DOHH2 (cell line): ENCODE results near the gene ADI1.

Experiments
- H3F3A ChIP-seq: fragments of 200-600 bp; sonication (generic), shearing (Covaris generic); 2 replicates; pipeline ENCODE4 v1.6.0; 2016; ENCODE audit warnings: antibody characterized with exemption, mild to moderate bottlenecking; ENCODE audit not compliant: control insufficient read depth, insufficient read depth
- H3K27ac ChIP-seq: fragments of 200-600 bp; sonication (generic); 2 replicates; pipeline ENCODE4 v1.5.1; 2014; ENCODE audit warnings: low read depth, mild to moderate bottlenecking, low read length, moderate library complexity
- H3K27me3 ChIP-seq: fragments of 200-600 bp; sonication (generic); 2 replicates; pipeline ENCODE4 v1.6.1; 2014; ENCODE audit warnings: mild to moderate bottlenecking, low read length, mixed read lengths; ENCODE audit not compliant: control insufficient read depth
- H3K36me3 ChIP-seq: fragments of 200-600 bp; sonication (generic); 2 replicates; pipeline ENCODE4 v1.6.1; 2014; ENCODE audit warnings: mild to moderate bottlenecking, low read length, moderate library complexity, mixed read lengths; ENCODE audit not compliant: control insufficient read depth
- H3K4me1 ChIP-seq: fragments of 200-600 bp; sonication (generic); 2 replicates; pipeline ENCODE4 v1.6.1; 2014; ENCODE audit warnings: mild to moderate bottlenecking, low read length, mixed read lengths; ENCODE audit not compliant: control insufficient read depth
- H3K4me2 ChIP-seq: fragments of 200-600 bp; sonication (generic); 2 replicates; pipeline ENCODE4 v1.6.0; 2014; ENCODE audit warnings: mild to moderate bottlenecking, low read length, moderate library complexity
- H3K4me3 ChIP-seq: fragments of 200-600 bp; sonication (generic); 2 replicates; pipeline ENCODE4 v1.5.1; 2014; ENCODE audit warnings: mild to moderate bottlenecking, low read length, mixed read lengths
- H3K79me2 ChIP-seq: fragments of 200-600 bp; sonication (generic); 2 replicates; pipeline ENCODE4 v1.6.1; 2014; ENCODE audit warnings: mild to moderate bottlenecking, low read length, mixed read lengths; ENCODE audit not compliant: control insufficient read depth
- H3K9me2 ChIP-seq: fragments of 200-600 bp; sonication (generic); replicated peaks from 2 replicates; pipeline ENCODE4 v1.6.1; 2014; ENCODE audit warnings: mild to moderate bottlenecking, low read length, mixed read lengths; ENCODE audit not compliant: control insufficient read depth
- H3K9me3 ChIP-seq: fragments of 200-600 bp; sonication (generic); 2 replicates; pipeline ENCODE4 v1.6.1; 2014; ENCODE audit warnings: antibody characterized with exemption, low read length, mixed read lengths; ENCODE audit not compliant: control insufficient read depth, insufficient read depth
- H4K20me1 ChIP-seq: fragments of 200-600 bp; sonication (generic); 2 replicates; pipeline ENCODE4 v1.6.0; 2014; ENCODE audit warnings: low read depth, mild to moderate bottlenecking, antibody characterized with exemption, low read length, moderate library complexity; ENCODE audit not compliant: control insufficient read depth, insufficient read depth
- EZH2phosphoT487 ChIP-seq: fragments of 200-600 bp; sonication (generic); IDR thresholded peaks from 2 replicates; pipeline ENCODE4 v1.6.1; 2017; ENCODE audit warnings: borderline replicate concordance, mild to moderate bottlenecking, antibody characterized with exemption, low read length, moderate library complexity, mixed read lengths
- TF ChIP-seq, protein P1 (sequence below): fragments of 200-600 bp; sonication (generic); IDR thresholded peaks from one replicate; pipeline ENCODE4 v1.5.1; 2014; ENCODE audit warnings: antibody characterized with exemption, mild to moderate bottlenecking, low read depth, low read length; ENCODE audit not compliant: poor library complexity, severe bottlenecking

The ADI1 gene

DNA sequence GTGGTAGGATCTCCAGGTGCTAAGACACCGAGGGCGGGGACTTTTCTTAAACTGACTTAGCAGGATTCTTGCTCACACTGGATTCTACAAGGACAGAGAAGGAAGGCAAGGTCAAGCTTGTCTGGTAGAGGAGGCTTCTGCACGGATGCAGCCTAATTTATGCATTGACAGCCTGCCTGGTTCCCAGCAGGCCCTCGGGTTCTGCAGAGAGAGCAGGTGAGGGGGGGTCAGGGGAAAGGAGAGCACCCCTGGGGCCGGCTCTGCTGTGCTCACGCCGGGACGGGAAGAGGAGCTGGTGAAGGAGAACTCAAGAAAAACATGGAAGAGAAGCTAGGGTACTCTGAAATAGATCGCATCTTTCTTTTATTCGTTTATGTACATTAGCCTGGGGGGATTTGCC lies 46.4 kb downstream of the ADI1 start:
- no peaks in the 10 kb centered on the region for H3K4me1 ChIP-seq
- no peaks in the 10 kb centered on the region for H3K27me3 ChIP-seq
- no peak overlapping the region for H3K4me2 ChIP-seq
- H3K27ac ChIP-seq, result no peak overlapping the region
- no peaks in the 10 kb centered on the region for H3K9me3 ChIP-seq
- H3K36me3 ChIP-seq, result no peaks in the 10 kb centered on the region; the same call in 1 of the 2 replicates
- no peaks in the 10 kb centered on the region for H4K20me1 ChIP-seq
- H3K79me2 ChIP-seq, result no peaks in the 10 kb centered on the region
- no peak for TF ChIP-seq EZH2phosphoT487
- TF ChIP-seq, protein P1, sequence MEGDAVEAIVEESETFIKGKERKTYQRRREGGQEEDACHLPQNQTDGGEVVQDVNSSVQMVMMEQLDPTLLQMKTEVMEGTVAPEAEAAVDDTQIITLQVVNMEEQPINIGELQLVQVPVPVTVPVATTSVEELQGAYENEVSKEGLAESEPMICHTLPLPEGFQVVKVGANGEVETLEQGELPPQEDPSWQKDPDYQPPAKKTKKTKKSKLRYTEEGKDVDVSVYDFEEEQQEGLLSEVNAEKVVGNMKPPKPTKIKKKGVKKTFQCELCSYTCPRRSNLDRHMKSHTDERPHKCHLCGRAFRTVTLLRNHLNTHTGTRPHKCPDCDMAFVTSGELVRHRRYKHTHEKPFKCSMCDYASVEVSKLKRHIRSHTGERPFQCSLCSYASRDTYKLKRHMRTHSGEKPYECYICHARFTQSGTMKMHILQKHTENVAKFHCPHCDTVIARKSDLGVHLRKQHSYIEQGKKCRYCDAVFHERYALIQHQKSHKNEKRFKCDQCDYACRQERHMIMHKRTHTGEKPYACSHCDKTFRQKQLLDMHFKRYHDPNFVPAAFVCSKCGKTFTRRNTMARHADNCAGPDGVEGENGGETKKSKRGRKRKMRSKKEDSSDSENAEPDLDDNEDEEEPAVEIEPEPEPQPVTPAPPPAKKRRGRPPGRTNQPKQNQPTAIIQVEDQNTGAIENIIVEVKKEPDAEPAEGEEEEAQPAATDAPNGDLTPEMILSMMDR, result no peak
- no peaks in the 10 kb centered on the region for H3K9me2 ChIP-seq
- H3K4me3 ChIP-seq, result no peak overlapping the region
- no peaks in the 10 kb centered on the region for H3F3A ChIP-seq

DNA sequence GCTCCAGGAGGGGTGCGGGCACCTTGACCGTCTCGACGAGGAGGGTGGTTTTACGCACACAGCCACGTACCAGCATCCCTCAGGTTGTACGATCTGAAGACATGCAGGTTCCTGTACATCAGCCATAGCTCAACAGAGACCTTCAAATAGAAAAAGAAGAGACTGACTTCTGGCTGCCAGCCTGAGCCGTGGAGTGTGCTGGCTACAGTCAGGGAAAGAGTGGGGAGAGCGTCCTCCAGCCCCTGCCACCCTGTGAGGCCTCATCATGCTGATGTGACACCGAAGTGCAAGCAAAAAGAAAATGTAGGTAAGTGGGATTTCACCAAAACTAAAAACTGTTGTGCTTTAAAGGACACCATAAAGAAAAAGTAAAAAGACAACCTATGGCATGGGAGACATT lies 47.0 kb downstream of the ADI1 start:
- H3F3A ChIP-seq, result no peaks in the 10 kb centered on the region
- H3K27ac ChIP-seq, result no peak overlapping the region
- H3K27me3 ChIP-seq, result no peaks in the 10 kb centered on the region
- no peak overlapping the region for H3K4me3 ChIP-seq
- no peaks in the 10 kb centered on the region for H4K20me1 ChIP-seq
- no peaks in the 10 kb centered on the region for H3K79me2 ChIP-seq
- no peaks in the 10 kb centered on the region; the same call in 1 of the 2 replicates for H3K36me3 ChIP-seq
- TF ChIP-seq EZH2phosphoT487, result no peak
- TF ChIP-seq, protein P1, result no peak
- H3K9me2 ChIP-seq, result no peaks in the 10 kb centered on the region
- H3K9me3 ChIP-seq, result no peaks in the 10 kb centered on the region
- no peak overlapping the region for H3K4me2 ChIP-seq
- no peaks in the 10 kb centered on the region for H3K4me1 ChIP-seq

DNA sequence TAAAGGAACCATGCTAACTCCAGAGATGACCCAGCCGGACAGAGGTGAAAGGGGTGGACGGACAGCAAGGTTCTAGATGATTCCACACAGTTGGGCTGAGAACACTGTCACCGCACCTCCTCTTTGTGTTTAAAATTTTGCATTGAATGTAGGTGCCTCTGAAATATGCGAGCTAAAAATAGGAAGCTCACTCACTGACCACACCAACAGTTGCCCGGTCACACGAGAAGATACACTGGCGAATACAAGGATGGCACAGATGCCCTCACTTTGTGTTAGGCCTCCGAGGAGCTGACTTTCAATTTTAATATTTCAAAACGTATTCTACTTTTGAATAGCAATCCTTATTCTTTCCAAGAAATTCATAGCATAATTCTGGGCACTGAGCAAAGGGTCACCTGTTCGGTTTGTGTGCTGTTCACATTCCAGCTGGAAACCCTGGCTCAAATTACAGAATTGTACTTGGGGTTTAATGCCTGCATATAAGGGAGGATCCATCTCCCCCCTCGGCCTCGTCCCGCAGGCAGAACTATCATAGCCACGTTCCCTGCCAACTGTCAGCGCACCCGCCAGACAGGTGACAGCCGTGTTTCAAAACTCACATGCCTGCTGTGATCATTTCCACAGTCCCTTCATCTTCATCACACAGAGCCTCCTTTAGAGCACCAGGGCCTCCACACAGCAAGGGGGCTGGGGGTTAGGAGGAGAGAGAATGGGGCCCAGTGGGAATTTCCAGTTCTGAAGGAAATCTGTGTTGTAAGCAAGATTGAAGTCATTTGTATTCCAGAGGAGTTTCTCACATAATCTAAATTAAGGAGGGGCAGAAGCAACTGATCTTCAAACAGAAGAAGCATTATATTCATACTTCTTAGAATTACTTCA lies 48.2 kb downstream of the ADI1 start:
- H4K20me1 ChIP-seq, result no peaks in the 10 kb centered on the region
- no peaks in the 10 kb centered on the region for H3K9me2 ChIP-seq
- no peaks in the 10 kb centered on the region for H3K9me3 ChIP-seq
- no peaks in the 10 kb centered on the region for H3K27me3 ChIP-seq
- no peak overlapping the region for H3K4me2 ChIP-seq
- no peaks in the 10 kb centered on the region; the same call in 1 of the 2 replicates for H3K36me3 ChIP-seq
- H3K4me3 ChIP-seq, result no peak overlapping the region
- TF ChIP-seq, protein P1, result no peak
- TF ChIP-seq EZH2phosphoT487, result no peak
- no peak overlapping the region for H3K27ac ChIP-seq
- H3K4me1 ChIP-seq, result no peaks in the 10 kb centered on the region
- no peaks in the 10 kb centered on the region for H3K79me2 ChIP-seq
- H3F3A ChIP-seq, result no peaks in the 10 kb centered on the region
